GM12891 (cell line): ENCODE results near the gene KCNMB2.

Experiments
- POLR2A ChIP-seq: IDR thresholded peaks from 2 replicates; pipeline ENCODE4 v1.6.1; 2011; ENCODE audit warnings: low read depth, low read length, control low read depth
- POLR2AphosphoS5 ChIP-seq: IDR thresholded peaks from 2 replicates; pipeline ENCODE4 v1.6.1; 2011; ENCODE audit warnings: low read depth, low read length, control low read depth
- TAF1 ChIP-seq: IDR thresholded peaks from 2 replicates; pipeline ENCODE4 v1.6.1; 2011; ENCODE audit warnings: low read depth, low read length, control low read depth

DNA sequence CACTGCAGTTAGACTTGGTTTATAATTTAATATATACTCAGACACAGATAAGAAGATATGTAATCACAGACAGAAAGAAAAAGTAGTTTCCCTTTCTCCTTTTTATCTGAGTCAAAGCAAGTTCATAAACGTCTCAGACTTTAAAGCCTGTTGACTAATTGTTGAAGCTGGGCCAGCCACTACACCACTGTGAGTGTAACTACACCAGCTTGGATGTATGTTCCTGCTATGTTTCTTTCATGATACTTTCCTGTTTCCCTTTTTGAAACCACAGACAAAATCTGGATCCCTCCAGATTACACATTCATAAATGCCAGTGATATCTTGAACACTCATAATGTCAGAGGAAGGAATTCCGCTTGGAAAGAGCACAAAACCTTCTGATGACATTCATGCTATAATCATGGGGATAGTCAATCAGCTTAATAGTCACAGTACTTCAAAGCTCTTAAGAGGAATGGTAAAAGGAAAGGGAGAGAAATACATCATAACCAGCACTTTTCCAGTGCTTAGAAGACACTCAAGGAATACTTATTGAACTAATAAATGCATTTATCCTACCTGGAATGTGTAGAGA, 32.0 kb downstream of the KCNMB2 start:
- no peak for TF ChIP-seq POLR2A
- no peak for TF ChIP-seq TAF1
- TF ChIP-seq POLR2AphosphoS5: no peak
